Uterus (tissue), 2 donors: ENCODE data around the gene STC2.

Source experiments
- POLR2A ChIP-seq, 2 donors: fragments of 450-650 bp; IDR thresholded peaks; one replicate each; pipeline ENCODE4 v1.6.1; 2016; ENCODE audit warnings: antibody characterized with exemption in 2 of 2, mild to moderate bottlenecking in 1 of 2, moderate library complexity in 1 of 2
- TF ChIP-seq, protein P1 (sequence below), 4 experiments: fragments of 200-600 bp in 2 of 4; fragments of 450-650 bp in 2 of 4; sonication (generic) in 2 of 4; IDR thresholded peaks; one replicate each; pipeline ENCODE4 v1.5.1; 2016 to 2019; ENCODE audit warnings: antibody characterized with exemption in 4 of 4, mild to moderate bottlenecking in 2 of 4, moderate library complexity in 1 of 4

DNA sequence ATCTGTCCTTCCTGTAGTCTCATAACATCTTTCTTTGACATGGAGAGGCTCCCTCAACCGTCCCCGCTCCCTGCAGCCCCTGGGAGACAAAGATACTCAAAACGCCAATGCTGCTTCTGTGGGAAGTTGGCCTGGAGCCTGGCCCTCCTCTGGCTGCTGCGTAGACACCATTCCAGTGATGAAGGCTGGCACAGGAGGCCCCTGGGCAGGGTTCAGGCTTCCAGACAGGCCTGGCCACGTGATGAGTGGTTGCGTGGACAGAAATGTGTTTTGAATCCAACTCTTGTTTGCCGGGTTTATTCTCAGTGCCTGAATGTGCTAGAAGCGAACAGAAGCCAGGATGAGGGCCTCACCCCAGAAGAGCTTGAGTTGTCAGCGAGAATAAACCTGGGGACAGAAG, 50.0 kb downstream of the STC2 start:
- TF ChIP-seq, protein P1, sequence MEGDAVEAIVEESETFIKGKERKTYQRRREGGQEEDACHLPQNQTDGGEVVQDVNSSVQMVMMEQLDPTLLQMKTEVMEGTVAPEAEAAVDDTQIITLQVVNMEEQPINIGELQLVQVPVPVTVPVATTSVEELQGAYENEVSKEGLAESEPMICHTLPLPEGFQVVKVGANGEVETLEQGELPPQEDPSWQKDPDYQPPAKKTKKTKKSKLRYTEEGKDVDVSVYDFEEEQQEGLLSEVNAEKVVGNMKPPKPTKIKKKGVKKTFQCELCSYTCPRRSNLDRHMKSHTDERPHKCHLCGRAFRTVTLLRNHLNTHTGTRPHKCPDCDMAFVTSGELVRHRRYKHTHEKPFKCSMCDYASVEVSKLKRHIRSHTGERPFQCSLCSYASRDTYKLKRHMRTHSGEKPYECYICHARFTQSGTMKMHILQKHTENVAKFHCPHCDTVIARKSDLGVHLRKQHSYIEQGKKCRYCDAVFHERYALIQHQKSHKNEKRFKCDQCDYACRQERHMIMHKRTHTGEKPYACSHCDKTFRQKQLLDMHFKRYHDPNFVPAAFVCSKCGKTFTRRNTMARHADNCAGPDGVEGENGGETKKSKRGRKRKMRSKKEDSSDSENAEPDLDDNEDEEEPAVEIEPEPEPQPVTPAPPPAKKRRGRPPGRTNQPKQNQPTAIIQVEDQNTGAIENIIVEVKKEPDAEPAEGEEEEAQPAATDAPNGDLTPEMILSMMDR (IDR thresholded peaks at IDR 0.05), result no peak
- no peak for TF ChIP-seq POLR2A (IDR thresholded peaks at IDR 0.05)
